Measurements from ENCODE around the gene CYP27B1. TPM values are rescaled to one million over a fixed set of nuclear protein-coding genes. Genes with fewer than 3 reads are reported as not detected.

The CYP27B1 gene
- total and polyA plus RNA-seq, 9 donors = 0.51 to 1.3 (median 1.1) TPM

DNA sequence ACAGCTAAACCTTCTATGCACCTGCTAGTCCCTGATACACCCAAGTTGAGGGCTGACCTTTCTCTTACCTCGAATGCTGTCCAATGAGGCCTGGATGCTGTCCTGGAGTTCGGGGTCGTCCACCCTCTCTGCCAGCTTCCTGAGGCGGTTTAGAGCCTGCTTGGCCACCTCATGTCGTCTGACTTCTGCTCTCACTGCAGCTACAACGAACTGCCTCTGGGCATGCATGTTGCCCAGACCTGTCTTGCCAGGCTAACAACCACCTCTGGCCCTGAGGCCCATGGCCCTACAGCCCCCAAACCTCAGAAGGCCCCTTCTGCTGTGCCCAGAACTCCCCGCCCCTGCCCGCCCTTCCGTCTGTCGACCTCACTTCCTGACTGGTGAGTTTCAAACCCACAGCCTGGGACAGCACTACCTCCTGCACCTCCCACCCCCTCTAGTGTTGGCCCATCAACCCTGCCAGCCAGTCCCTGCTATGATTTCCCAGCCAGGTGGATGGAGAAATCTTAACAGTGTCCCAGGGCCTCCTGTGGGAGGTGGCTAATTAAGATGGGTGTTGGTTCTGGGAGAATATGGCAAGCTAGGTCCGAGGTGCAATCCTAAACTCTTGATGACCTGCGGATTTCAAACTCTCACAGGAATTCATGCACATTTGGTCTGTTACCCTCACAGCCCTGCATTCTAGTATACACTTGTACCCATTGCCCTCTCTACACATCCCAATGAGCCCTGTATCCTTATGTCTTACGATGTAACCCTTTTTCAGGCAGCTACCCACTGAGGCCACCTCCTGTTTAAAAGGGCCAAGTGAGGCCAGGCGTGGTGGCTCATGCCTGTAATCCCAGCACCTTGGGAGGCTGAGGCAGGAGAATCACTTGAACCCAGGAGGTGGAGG, 24.8 kb downstream of the CYP27B1 start:
- Histone ChIP-seq H3K36me3 (ENCODE audit: control insufficient read depth, insufficient read depth, low read length) (peaks cover 12% of the 10 kb centered on the region), H3K27me3 (ENCODE audit: control insufficient read depth, insufficient read depth, low read length) (peaks cover 47% of the 10 kb centered on the region), H3K4me3 (ENCODE audit: low read length) (peak overlapping the region; percentile 7), H3K4me1 (ENCODE audit: control insufficient read depth, insufficient read depth, low read length) (peaks cover 29% of the 10 kb centered on the region), H3K9me3 (replicated peaks; ENCODE audit: control insufficient read depth, low read depth, low read length) (no peaks in the 10 kb centered on the region), H3K27ac (ENCODE audit: low read length) (peak overlapping the region; percentile 25)
- WGBS (ENCODE audit: insufficient coverage) = 38% methylated on average over 14 of the region's 14 CpGs
- DNase-seq = no peak

DNA sequence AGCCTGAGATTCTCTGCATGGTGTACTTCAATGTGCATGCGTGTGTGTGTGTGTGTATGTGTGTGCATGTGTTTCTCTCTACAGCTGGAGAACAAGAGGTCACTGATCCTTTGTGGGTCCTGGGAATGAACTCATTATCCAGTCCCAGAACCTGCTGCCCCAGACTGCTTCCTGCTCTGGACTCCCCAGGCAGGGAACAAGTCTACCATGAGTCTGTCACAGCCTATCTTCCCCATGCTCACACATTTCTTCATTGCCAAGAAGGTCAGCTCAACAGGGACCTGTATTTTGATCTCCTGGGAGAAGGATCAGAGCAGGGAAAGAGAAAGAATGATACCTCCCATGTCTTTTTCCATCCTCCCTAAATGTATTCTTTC, 25.5 kb downstream of the CYP27B1 start:
- H3K36me3 ChIP-seq (ENCODE audit: control insufficient read depth, insufficient read depth, low read length) = peaks cover 6% of the 10 kb centered on the region
- WGBS (ENCODE audit: insufficient coverage) = no CpG with 5 or more reads among the region's 1 CpG
- H3K9me3 ChIP-seq (replicated peaks; ENCODE audit: control insufficient read depth, low read depth, low read length) = no peaks in the 10 kb centered on the region
- peaks cover 54% of the 10 kb centered on the region for H3K27me3 ChIP-seq (ENCODE audit: control insufficient read depth, insufficient read depth, low read length)
- peak; percentile 47 for DNase-seq
- H3K27ac ChIP-seq (ENCODE audit: low read length) = peak overlapping the region; percentile 25
- H3K4me1 ChIP-seq (ENCODE audit: control insufficient read depth, insufficient read depth, low read length) = peaks cover 35% of the 10 kb centered on the region
- no peak overlapping the region for H3K4me3 ChIP-seq (ENCODE audit: low read length)

GRCh38 chr12:57740656-57741412, 26.0 kb downstream of the CYP27B1 start:
- H3K9me3 ChIP-seq (replicated peaks; ENCODE audit: control insufficient read depth, low read depth, low read length) = no peaks in the 10 kb centered on the region
- DNase-seq = no peak
- H3K4me1 ChIP-seq (ENCODE audit: control insufficient read depth, insufficient read depth, low read length) = peaks cover 41% of the 10 kb centered on the region
- 32% methylated on average over 3 of the region's 5 CpGs for WGBS (ENCODE audit: insufficient coverage)
- H3K27me3 ChIP-seq (ENCODE audit: control insufficient read depth, insufficient read depth, low read length) = peaks cover 59% of the 10 kb centered on the region
- H3K36me3 ChIP-seq (ENCODE audit: control insufficient read depth, insufficient read depth, low read length) = peaks cover 1% of the 10 kb centered on the region
- H3K27ac ChIP-seq (ENCODE audit: low read length) = no peak overlapping the region
- H3K4me3 ChIP-seq (ENCODE audit: low read length) = no peak overlapping the region

DNA sequence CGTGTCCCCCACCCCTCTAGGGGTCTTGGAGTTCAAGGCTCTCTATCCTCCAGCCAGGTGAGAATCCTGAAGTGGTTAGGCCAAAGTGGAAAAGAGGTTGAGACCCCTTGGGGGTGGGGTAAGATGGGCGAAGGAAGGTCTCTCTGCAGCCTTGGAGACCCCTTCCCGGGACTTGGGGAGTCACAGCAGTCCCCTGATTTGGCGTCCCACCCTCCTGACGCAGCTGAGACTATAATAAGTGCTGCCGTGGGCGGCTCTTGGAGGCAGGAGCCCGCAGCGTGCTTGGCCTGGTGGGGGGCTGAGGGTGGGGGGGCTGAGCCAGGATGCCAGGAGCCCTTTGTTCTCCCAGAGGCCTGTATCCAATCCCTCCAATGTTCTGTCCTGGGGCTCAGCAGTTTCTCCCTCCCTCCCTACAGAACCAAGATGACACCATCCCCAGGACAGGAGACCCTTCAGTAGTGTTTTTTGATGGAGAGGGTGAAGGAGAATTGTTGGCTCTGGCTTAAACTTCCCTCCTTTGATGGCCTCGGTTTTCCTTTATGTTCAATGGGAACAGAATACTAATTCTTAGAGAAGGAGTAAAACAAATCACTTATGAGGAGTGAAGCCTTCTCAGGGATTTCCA, 26.9 kb downstream of the CYP27B1 start:
- no peak for DNase-seq
- H3K27me3 ChIP-seq (ENCODE audit: control insufficient read depth, insufficient read depth, low read length) = peaks cover 67% of the 10 kb centered on the region
- 50% methylated on average over 2 of the region's 10 CpGs for WGBS (ENCODE audit: insufficient coverage)
- no peaks in the 10 kb centered on the region for H3K9me3 ChIP-seq (replicated peaks; ENCODE audit: control insufficient read depth, low read depth, low read length)
- no peaks in the 10 kb centered on the region for H3K36me3 ChIP-seq (ENCODE audit: control insufficient read depth, insufficient read depth, low read length)
- H3K4me3 ChIP-seq (ENCODE audit: low read length) = no peak overlapping the region
- H3K27ac ChIP-seq (ENCODE audit: low read length) = no peak overlapping the region
- H3K4me1 ChIP-seq (ENCODE audit: control insufficient read depth, insufficient read depth, low read length) = peaks cover 43% of the 10 kb centered on the region

- no peak overlapping the region for H3K27ac ChIP-seq (ENCODE audit: low read length)
- H3K27me3 ChIP-seq (ENCODE audit: control insufficient read depth, insufficient read depth, low read length) = peaks cover 67% of the 10 kb centered on the region
- no peaks in the 10 kb centered on the region for H3K36me3 ChIP-seq (ENCODE audit: control insufficient read depth, insufficient read depth, low read length)
- no peak overlapping the region for H3K4me3 ChIP-seq (ENCODE audit: low read length)
- H3K9me3 ChIP-seq (replicated peaks; ENCODE audit: control insufficient read depth, low read depth, low read length) = no peaks in the 10 kb centered on the region
- DNase-seq = peak; percentile 40
- WGBS (ENCODE audit: insufficient coverage) = no CpG with 5 or more reads among the region's 7 CpGs
- H3K4me1 ChIP-seq (ENCODE audit: control insufficient read depth, insufficient read depth, low read length) = peaks cover 49% of the 10 kb centered on the region
Observed at GRCh38 chr12:57739387-57739786, 27.5 kb downstream of the CYP27B1 start.

- H3K9me3 ChIP-seq (replicated peaks; ENCODE audit: control insufficient read depth, low read depth, low read length) = no peaks in the 10 kb centered on the region
- under 1% methylated on average over 13 of the region's 36 CpGs for WGBS (ENCODE audit: insufficient coverage)
- H3K4me1 ChIP-seq (ENCODE audit: control insufficient read depth, insufficient read depth, low read length) = peaks cover 52% of the 10 kb centered on the region
- peak within 1 kb of the TSS; percentile 43 for H3K4me3 ChIP-seq (ENCODE audit: low read length)
- DNase-seq = peak; percentile 79
- H3K27me3 ChIP-seq (ENCODE audit: control insufficient read depth, insufficient read depth, low read length) = peaks cover 69% of the 10 kb centered on the region
- no peaks in the 10 kb centered on the region for H3K36me3 ChIP-seq (ENCODE audit: control insufficient read depth, insufficient read depth, low read length)
- H3K27ac ChIP-seq (ENCODE audit: low read length) = no peak within 1 kb of the TSS
Observed at GRCh38 chr12:57738661-57739237, 28.1 kb downstream of the CYP27B1 start, which contains the start of gene AGAP2. AGAP2 (minus strand) TSS chr12:57738742; CDS start chr12:57738246, 496 bp downstream.

GRCh38 chr12:57737467-57738460, 29.1 kb downstream of the CYP27B1 start:
- DNase-seq = peak; percentile 54
- Histone ChIP-seq H3K36me3 (ENCODE audit: control insufficient read depth, insufficient read depth, low read length) (peaks cover 3% of the 10 kb centered on the region), H3K4me1 (ENCODE audit: control insufficient read depth, insufficient read depth, low read length) (peaks cover 60% of the 10 kb centered on the region), H3K4me3 (ENCODE audit: low read length) (peak overlapping the region; percentile 40), H3K27me3 (ENCODE audit: control insufficient read depth, insufficient read depth, low read length) (peaks cover 69% of the 10 kb centered on the region), H3K27ac (ENCODE audit: low read length) (no peak overlapping the region), H3K9me3 (replicated peaks; ENCODE audit: control insufficient read depth, low read depth, low read length) (no peaks in the 10 kb centered on the region)
- 11% methylated on average over 84 of the region's 110 CpGs for WGBS (ENCODE audit: insufficient coverage)

GRCh38 chr12:57736741-57737466, 30.0 kb downstream of the CYP27B1 start:
- no peak for DNase-seq
- 15% methylated on average over 31 of the region's 31 CpGs for WGBS (ENCODE audit: insufficient coverage)
- H3K36me3 ChIP-seq (ENCODE audit: control insufficient read depth, insufficient read depth, low read length) = peaks cover 6% of the 10 kb centered on the region
- H3K27ac ChIP-seq (ENCODE audit: low read length) = peak overlapping the region; percentile 85
- H3K9me3 ChIP-seq (replicated peaks; ENCODE audit: control insufficient read depth, low read depth, low read length) = no peaks in the 10 kb centered on the region
- H3K27me3 ChIP-seq (ENCODE audit: control insufficient read depth, insufficient read depth, low read length) = peaks cover 66% of the 10 kb centered on the region
- peak overlapping the region; percentile 40 for H3K4me3 ChIP-seq (ENCODE audit: low read length)
- peaks cover 60% of the 10 kb centered on the region for H3K4me1 ChIP-seq (ENCODE audit: control insufficient read depth, insufficient read depth, low read length)

All from muscle of leg (tissue), 11 donors.